GM04503 (cell line): ENCODE results near the gene PRDM16.

Experiments
- DNase-seq: peaks from one replicate; pipeline ENCODE4 v3.0.0-alpha.2; 2012; ENCODE audit warnings: low read depth

PRDM16 gene

DNA sequence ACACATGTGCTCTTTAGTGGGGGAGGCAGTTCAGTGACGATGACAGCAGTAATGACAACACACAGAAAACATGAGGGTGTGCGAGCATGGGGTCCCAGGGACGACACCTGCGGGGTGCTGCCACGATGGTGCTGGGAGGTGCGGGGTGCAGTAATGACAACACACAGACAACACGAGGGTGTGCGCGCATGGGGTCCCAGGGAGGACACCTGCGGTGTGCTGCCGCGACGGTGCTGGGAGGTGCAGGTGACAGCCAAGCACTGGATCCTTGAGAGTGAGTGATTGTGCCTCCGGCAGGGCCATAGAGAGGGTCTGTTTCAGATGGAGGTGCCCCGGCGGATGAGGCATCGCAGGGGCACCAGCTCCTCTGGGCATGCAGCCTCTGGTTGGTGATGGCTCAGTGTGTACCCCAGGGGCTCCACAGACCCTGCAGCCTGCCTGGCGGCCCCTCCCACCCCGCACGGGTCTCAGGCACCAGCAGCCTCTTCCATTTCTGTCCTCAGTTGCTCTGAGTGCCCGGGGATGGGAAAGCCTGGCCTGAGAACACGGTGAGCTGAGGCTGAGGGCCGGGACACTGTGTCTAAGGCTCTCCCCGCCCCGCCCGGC is 193.8 kb downstream of the PRDM16 start:
- DNase-seq: no peak

DNA sequence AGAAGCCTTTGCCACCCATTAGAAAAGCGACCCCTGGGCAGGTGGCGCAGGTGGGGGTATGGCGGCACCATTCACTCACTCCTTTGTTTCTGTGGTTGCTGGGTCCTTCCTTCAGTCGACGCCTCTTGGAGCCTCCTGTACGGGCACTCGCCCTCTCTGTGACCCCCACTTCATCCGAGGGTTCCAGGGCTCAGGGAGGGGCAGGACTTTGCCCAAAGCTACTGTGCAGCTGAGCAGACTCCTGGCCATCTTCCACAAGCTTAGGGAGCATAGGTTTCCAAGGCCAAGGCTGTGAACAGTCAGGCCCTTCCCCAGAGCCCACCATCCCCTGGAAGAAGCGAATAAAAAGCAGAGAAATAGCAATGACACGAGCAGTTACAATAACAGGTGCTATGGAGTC is 194.8 kb downstream of the PRDM16 start:
- DNase-seq: no peak

DNA sequence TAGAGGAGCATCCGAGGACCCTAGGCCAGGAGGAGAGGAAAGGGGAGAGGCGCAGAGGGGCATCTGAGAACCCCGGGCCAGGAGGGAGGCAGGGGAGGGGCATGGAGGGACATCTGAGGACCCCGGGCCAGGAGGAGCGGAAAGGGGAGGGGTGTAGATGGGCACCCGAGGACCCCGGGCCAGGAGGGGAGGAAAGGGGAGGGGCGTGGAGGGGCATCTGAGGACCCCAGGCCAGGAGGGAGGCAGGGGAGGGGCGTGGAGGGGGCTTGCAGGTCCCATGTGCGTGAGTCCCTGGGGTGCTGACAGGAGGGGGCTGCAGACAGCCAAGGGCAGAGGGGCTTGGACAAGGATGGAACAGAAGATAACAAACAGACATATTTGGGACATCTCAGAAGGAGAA is 195.5 kb downstream of the PRDM16 start:
- DNase-seq: no peak

DNA sequence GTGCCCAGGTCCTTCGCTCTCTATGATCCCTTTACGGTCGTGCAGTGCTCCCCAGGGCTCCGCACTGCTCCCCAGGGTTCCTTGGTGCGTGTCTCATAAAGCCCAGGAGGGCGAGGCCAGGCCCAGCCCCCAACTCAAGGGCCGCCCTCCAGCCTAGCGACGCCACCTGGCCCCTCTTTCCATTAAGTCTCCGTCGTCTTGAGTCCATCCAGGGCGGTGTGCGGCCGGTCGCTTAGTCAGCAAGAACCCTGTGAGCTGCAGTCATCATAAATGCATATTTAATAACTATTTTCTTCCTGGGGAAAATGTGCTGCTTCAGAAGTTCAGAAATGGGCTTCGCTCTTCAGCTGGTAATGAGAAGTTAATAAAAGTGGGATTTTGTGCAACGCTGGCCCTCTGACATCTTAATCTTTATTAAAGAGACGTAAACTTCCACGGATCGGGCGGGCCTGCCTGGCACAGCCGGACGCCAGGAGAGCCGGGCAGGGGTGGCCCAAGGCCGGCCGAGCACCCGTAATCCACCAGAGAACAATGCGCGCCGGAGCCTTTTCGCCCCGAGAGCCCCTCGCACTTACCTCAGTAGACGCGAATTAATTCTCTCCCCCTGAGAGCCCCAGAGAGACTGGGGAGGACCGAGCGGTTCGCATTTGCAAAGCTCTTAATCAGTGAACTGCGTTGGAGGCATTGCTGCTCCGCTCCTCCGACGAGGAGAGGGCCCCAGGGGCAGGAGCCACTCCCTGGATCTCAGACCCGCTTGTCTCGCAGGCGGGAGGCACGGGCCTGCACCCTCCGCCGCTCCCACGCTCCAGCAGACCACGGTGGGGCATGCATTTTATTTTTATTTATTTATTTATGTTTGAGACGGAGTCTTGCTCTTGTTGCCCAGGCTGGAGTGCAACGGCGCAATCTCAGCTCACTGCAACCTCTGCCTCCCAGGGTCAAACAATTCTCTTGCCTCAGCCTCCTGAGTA is 197.1 kb downstream of the PRDM16 start:
- no peak for DNase-seq

DNA sequence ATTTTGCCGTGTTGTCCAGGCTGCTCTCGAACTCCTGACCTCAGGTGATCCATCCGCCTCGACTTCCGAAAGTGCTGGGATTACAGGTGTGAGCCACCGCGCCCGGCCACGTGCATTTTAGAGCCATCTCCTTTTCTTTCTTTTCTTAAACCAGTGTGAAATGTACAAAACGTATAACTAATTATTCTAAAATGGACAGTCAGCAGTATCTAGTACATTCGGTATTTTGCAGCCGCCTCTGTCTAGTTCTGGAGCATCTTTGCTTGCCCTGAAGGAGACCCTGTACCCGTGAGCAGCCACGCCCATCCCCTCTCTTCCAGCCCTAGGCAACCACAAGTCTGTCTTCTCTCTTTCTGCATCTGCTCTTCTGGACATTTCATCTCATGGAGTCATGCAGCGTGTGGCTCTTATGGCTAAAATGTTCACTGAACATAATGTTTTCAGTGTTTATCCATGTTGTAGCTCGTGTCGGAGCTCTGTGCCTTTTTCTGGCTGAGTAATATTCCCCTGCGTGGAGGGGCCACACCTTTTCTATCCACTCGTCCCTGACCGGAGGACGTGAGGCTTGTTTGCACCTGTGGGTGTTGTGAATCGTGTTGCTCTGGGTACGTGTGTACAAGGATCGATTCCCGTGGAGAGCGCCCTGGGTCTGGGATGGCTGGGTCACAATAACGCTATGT is 198.0 kb downstream of the PRDM16 start:
- DNase-seq: no peak

DNA sequence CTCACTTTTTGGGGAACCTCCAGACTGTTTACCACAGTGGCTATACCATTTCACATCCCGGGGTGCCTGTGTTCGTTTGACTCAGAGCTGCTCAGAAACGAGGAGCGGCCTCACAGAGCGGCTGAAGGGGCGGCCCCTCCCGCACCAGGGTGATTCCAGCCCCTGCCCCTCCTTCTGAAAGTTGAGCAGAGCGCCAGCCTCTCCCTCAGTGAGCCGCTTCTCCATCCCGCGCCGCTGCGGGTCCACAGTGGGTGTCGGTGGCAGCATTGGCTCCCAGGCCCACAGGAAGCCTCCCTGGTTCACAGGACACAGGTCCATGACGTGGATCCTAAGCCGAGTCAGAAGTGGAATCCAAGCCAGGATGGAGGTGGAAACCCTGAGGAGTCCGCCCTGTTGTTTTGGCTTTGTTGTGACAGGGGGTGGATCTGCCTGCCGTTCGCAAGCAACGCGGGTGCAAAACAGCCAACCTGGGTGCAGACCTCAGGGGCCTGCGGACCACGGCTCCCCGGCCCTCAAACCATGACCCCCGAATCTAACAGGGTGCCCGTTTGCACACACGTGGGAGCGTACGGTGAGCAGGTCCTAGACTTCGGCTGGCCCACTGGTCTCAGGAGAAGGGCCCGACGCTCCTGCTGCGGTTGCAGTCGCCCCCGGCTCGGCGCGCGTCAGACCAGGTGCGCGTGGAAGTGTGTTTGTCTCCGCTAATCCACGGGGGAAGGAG is 198.7 kb downstream of the PRDM16 start:
- no peak for DNase-seq

DNA sequence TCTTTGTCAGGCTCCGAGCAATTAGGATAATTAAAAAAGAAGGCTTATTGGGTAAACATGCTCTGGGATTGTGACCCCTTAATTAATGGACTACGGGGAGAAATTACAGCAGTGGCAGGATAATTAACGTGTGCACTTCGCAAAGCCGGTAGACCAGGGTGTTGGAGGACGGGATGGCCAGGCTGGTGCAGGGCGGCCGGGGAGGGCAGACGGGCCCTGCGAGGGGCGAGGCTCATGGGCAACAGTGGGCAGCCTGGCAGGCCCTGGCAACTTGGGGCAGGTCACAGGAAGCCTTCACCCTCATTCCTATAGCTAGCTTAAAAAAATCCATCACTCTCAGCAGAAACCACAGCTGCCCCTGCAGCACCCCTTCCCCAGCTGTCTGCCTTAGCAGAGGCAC is 199.3 kb downstream of the PRDM16 start:
- DNase-seq: no peak

DNA sequence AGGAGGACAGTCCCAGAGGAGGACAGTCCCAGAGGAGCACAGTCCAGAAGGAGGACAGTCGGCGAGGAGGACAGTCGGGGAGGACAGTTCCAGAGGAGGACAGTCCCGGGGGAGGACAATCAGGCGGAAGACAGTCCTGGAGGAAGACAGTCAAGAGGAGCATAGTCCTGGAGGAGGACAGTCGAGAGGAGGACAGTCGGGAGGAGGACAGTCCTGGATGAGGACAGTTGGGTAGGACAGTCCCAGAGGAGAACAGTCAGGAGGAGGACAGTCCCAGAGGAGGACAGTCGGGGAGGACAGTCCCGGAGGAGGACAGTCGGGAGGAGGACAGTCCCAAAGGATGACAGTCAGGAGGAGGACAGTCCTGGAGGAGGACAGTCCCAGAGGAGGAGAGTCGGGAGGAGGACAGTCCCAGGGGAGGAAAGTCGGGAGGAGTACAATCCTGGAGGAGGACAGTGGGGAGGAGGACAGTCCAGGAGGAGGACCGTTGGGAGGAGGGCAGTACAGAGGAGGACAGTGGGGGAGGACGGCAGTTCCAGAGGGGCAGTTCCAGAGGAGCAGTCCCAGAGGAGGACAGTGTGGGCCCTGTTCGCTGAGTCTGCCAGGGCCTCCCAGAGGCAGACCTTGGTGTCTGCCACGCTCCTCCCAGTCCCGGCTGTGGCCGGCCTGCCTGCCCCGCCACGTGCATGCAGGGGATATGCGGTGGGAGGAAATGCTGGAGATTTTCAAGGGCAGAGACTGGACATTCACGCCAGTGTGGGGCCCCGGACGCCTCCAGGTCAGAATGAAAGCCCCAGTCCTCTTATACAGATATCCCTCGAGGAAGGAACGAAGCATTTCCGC is 201.6 kb downstream of the PRDM16 start:
- no peak for DNase-seq

DNA sequence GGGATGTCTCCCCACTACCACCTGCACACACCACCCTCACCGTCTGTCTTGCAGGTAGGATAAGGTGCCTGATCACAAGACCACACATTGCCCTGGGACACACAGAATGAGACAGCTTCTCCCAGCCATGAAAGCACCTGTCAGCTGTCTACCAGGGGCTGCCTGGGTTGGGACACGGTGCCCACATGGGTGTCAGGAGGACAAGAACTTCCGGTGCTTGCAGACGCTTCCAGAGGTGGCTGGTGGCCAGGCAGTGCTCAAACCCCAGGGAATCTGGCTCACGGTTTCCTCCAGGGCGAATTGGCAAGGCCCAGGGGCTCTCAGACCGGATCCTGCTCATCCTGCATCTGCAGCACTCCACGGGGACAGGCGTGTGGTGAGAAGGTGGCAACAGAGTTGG is 202.9 kb downstream of the PRDM16 start:
- DNase-seq: no peak

DNA sequence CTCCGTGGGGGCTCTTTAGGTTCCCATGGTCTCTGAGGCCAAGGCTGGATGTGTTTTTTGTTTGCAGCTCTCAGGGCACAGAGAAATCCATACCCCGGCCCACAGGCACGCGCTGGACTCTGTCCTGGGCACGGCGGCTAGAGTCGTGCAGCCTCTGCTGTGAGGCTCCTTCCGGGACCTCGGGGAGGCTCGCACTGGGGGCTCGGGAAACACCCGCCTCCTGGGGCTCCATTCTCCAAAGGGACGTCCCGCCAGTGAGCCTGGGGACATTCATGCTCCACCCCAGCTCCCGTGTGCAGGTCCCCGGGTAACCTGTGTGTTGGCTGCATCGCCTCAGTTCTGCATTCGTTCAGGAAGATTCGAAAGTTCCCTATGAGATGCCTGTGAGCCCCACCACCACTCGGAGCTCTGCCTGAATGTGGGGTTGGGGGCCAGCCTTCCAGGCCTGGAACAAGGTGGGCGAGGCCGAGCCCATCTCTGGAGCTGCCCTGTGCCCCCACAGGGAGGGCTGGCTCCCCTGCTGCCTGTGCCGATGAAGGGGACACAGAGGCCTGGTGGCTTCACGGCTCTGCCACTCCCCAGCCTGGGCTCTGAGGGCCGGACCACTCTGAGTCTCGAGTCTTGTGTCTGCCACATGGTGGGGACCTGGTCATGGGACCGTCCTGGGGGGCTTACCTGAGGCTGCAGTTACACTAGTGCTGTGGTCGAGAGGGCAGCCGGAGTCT is 203.5 kb downstream of the PRDM16 start:
- no peak for DNase-seq

DNA sequence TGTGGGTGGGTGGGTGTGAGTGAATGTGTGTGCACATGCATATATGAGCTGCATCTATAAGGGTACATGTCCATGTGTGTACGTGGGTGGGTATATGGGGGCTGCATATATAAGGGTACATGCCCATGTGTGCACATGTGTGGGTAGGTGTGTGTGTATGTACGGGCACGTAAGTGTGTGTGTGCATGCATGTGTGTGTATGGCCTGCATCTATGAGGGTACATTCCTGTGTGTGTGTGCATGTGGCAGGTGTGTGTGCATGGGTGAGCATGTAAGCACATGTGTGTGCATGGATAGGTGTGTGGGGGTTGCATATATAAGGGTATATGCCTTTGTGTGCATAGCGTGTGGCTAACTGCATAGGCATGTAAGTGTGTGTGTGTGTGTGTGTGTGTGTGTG is 204.4 kb downstream of the PRDM16 start:
- no peak for DNase-seq

DNA sequence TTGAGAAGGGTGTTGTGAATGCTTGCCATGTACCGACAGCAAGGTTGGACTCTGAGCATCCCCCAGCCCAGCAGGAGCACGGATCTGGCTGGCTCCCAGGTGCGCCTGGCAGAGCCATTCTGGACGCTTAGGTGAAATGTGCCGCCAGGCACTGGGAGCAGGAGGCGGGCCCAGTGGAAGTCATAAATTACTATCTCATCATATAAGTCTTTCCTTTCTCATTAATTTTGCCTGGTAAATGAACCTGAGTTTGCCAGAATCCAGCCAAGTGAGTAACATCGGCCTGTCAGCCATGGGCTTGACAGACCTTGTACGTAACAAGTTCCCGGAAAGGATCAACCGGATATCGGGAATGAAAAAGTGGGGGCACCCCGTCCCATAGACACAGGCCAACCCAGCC is 206.0 kb downstream of the PRDM16 start:
- no peak for DNase-seq

DNA sequence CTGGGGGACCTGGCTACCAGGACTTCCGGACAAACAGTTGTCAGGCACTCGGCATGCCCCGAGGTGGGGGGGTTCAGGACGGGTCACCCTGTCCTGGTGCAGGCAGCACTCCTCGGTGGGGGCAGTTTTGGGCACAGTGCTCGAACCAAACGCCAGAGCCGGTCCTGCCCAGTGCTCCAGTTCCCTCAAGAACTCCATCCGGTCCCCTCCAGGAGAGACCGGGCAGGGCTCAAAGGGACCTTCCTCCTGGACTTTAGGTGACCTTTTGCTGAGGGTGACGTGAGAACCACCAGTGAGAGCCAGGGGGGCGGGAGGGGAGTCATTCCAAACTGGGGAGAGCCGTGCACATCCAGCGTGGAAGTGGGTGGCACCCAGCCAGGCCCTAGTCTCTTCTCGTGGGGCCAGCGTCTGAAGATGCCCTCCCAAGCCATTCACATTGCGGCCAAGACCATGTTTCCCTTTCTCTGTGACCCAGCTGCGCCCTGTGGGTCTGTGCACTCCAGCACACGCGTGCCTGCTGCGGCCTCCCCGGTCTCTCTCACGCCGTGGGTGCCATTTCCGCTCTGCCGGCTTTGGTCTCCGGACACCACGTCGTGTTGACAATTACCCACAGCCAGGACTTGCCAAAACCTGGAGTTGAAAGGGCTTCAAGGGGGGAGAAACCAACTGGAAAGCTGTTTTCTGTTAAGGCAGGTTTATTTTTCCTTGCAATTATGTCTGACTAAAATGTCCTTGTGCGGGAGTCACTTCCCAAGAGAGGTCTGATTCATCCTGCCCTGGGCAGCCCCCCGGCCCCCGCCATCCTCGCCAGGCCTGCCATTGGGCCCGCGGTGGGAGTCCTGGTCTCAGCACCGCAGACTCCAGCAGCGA is 206.7 kb downstream of the PRDM16 start:
- DNase-seq: no peak

DNA sequence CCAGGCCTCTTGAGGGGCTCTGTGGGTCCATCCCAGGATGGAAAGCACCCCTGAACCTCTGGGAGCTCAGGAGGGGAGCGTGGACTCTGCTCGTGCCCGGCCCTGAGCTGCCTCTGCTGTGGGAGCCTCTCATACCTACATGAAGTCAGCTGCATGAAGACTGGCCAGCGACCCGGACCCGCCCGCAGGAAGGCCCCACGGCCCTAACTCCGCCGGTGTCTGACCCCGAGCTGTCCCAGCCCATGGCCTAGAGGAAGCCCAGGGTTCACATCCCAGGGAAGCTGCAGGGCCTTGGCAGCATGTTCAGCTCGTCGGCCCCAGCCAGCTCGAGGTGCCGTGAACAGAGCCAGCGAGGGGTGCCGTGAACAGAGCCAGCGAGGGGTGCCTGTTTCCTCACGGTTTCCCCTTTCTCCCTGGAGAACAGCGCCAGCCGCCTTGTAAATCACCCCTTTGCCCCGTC is 207.4 kb downstream of the PRDM16 start:
- no peak for DNase-seq

DNA sequence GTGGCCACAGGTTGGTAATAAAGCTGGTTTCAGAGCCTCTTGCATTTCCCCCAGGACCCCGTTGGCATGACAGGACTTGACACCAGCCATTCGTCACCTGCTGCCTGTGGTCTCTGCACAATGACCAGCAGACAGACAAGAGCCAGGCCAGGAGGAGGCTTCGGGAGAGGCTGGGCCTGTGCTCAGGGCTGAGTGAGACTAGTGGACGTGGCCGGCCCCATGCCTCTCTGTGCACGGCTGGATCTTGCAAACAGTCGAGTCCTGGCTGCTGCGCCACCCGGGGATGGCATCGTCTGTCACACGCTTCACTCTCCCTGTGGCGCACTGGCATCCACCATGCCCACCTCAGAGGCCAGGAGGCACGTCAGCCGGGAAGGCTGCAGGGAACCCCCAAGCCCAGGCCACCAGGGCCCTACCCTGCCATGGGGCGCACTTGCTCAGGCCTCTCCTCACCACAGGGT is 208.0 kb downstream of the PRDM16 start:
- DNase-seq: no peak

DNA sequence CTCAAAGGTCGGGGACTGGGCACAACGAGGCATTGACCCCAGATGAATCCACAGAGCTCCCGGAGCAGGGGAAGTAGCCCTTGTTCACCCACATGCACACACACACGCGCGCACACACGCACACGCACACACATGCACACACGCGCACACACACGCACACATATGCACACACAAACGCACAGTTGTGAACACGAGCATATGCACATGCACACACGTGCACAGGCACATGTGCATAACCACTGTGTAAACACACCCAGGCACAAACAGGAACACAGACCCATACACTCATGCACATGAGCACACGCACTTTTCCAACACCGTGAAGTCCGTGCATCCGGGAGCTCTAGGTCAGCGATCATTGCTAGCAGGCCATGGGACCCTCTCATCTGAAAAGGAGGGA is 208.6 kb downstream of the PRDM16 start:
- DNase-seq: no peak

DNA sequence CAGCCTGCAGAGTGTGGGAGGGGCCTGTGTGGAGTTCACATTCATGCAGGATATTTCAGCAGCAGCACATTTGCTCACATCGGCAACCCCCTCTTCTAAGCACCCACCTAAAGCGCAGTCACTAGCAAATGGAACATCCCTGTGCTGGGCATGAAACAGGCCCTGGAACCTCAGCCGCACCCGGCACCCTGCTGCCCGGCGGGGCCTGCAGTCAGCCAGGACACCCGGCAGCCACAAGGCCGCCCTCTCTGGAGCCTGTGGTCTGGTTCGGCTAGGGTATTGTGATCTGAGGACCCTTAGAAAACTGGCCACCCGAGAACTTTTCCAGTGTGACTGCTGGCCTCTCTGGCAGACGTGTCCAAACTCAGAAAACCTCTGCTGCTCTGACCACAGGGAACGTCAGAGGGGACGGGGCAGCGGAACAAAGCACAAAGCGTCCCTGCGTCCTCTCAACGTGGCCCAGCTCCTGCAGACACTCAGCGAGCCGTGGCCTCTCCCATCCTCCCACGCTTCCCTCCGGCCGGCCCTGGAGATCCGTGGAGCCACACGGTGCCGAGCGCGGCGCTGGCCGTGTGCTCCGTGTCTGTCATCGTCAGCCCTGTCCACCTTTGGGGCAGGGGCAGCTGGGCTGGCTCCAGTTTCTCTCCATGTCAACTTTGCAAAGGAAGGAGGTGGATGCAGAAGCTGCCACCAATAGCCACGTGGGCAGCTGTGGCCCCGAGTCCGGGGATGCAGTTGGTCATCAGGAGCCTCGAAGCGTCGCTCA is 209.6 kb downstream of the PRDM16 start:
- no peak for DNase-seq

DNA sequence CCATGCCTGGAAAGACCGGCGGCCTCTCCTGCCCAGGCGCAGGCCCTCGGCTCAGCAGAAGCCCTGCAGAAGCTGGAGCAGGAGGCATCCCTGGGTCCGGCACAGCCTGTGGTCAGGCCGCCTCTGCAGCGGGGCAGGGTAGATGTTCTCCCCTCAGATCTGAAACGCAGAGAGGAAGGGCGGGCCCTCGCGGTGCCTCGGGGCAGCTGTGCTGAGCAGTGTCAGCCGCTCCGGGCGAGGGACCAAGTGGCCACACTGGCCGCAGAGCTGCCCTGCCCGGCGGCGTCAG is 210.1 kb downstream of the PRDM16 start:
- DNase-seq: no peak

DNA sequence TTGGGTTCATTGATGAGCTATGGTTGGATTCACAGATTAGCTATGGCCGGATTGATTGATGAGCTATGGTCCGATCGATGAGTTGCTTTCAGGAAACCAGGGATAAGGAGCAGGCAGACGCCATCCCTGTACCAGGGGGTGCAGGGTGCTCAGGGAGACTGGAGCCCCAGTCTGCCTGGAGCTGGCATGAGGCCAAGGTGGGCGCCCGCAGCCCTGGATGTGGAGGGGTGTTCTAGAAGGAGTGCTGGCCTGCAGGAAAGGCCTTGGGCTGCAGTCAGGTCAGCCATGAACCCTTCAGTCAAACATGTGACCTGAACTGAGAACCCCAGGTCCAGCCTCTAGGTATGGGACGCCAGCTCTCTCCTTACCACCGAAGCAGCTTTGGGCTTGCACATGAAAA is 212.7 kb downstream of the PRDM16 start:
- no peak for DNase-seq
